PC-3 (cell line): Measurements from ENCODE around the gene TEX51. TPM values are rescaled to one million over a fixed set of nuclear protein-coding genes. Genes with fewer than 3 reads are reported as not detected.

Source experiments
- ATAC-seq: fragments of 200-7000 bp; cut with Tn5 transposase; 2 replicates; pipeline ENCODE4 v1.9.1; 2020; ENCODE audit warnings: mild to moderate bottlenecking, moderate library complexity
- BruUV-seq: library from RNA; stranded (reverse); fragments of 400-500 nt; replicated peaks from 2 replicates; lab custom pipeline; 2021; lab: Mats Ljungman, UMichigan
- CTCF ChIA-PET: fragments of 300-600 bp; sonication (Branson Sonifier 250); formaldehyde crosslinking; loops from one replicate; lab custom pipeline; 2022; ENCODE audit warnings: antibody characterized with exemption; lab: Charles Lee
- POLR2A ChIA-PET: fragments of 300-600 bp; sonication (Branson Sonifier 250); formaldehyde crosslinking; loops from one replicate; lab custom pipeline; 2022; ENCODE audit warnings: antibody characterized with exemption; ENCODE audit not compliant: unreplicated experiment; lab: Charles Lee
- DNase-seq: peaks from one replicate; pipeline ENCODE4 v3.0.0-alpha.2; 2015
- H2AFZ ChIP-seq: fragments of 300-600 bp; sonication (generic); 2 replicates; pipeline ENCODE4 v1.6.0; 2016; ENCODE audit warnings: antibody characterized with exemption, low read length
- H3F3A ChIP-seq: fragments of 300-600 bp; sonication (generic); one replicate; pipeline ENCODE4 v1.6.0; 2017; ENCODE audit warnings: antibody characterized with exemption, low read length, control low read depth, mild to moderate bottlenecking; ENCODE audit not compliant: unreplicated experiment
- H3K27ac ChIP-seq: fragments of 300-600 bp; sonication (generic); 2 replicates; pipeline ENCODE4 v1.5.1; 2016; ENCODE audit warnings: mild to moderate bottlenecking, low read length
- H3K27me3 ChIP-seq: fragments of 300-600 bp; sonication (generic); 2 replicates; pipeline ENCODE4 v1.6.1; 2016; ENCODE audit warnings: low read length, mixed read lengths
- H3K36me3 ChIP-seq: fragments of 300-600 bp; sonication (generic); 2 replicates; pipeline ENCODE4 v1.6.1; 2016; ENCODE audit warnings: low read depth, mixed run types, low read length, mixed read lengths
- H3K4me1 ChIP-seq: fragments of 300-600 bp; sonication (generic); 2 replicates; pipeline ENCODE4 v1.5.1; 2016; ENCODE audit warnings: low read length; ENCODE audit not compliant: insufficient read depth
- H3K4me2 ChIP-seq: fragments of 300-600 bp; sonication (generic); 2 replicates; pipeline ENCODE4 v1.6.0; 2016; ENCODE audit warnings: low read length
- H3K4me3 ChIP-seq: fragments of 300-600 bp; sonication (generic); 2 replicates; pipeline ENCODE4 v1.5.1; 2016; ENCODE audit warnings: mild to moderate bottlenecking, low read length, mixed read lengths
- H3K79me2 ChIP-seq: fragments of 300-600 bp; sonication (generic); 2 replicates; pipeline ENCODE4 v1.6.1; 2017; ENCODE audit warnings: low read length, mixed read lengths
- H3K9ac ChIP-seq: fragments of 300-600 bp; sonication (generic); 2 replicates; pipeline ENCODE4 v1.6.0; 2016; ENCODE audit warnings: mild to moderate bottlenecking, low read length
- H3K9me2 ChIP-seq: fragments of 300-600 bp; sonication (generic); replicated peaks from 2 replicates; pipeline ENCODE4 v1.6.1; 2016; ENCODE audit warnings: mixed run types, low read length, mixed read lengths
- H3K9me3 ChIP-seq: fragments of 300-600 bp; sonication (generic); 2 replicates; pipeline ENCODE4 v1.6.1; 2016; ENCODE audit warnings: low read length, mixed read lengths
- H4K20me1 ChIP-seq: fragments of 300-600 bp; sonication (generic); 2 replicates; pipeline ENCODE4 v1.6.1; 2016; ENCODE audit warnings: low read length, mixed read lengths
- CTCF ChIP-seq: fragments of 300-600 bp; sonication (generic); conservative IDR thresholded peaks from 2 replicates; pipeline ENCODE4 v1.5.1; 2017; ENCODE audit warnings: antibody characterized with exemption, low read depth, mild to moderate bottlenecking, low read length
- EZH2 ChIP-seq: fragments of 300-600 bp; sonication (generic); IDR thresholded peaks from one replicate; pipeline ENCODE4 v1.6.1; 2017; ENCODE audit warnings: antibody characterized with exemption, mild to moderate bottlenecking, low read length; ENCODE audit not compliant: unreplicated experiment
- EZH2phosphoT487 ChIP-seq: fragments of 300-600 bp; sonication (generic); IDR thresholded peaks from 2 replicates; pipeline ENCODE4 v1.6.1; 2018; ENCODE audit warnings: mild to moderate bottlenecking, antibody characterized with exemption, low read length, borderline replicate concordance
- intact Hi-C: fragments of 100-400 bp; cut with micrococcal nuclease; formaldehyde crosslinking; loops from 2 replicates; pipeline ENCODE4 v1.9.0; 2023
- total RNA-seq: library from RNA; depleted of rRNA; stranded (reverse); fragments of >200 nt; gene quantifications from 2 replicates; pipeline ENCODE4 v1.2.3, GENCODE V29; 2014

TEX51 gene
- total RNA-seq, 1 experiment from 2014 or later: not detected

- no peaks in the 10 kb centered on the region for H3K9me3 ChIP-seq
- no peaks in the 10 kb centered on the region for H3K79me2 ChIP-seq
- intact Hi-C loops: no loop called here
- H3K4me3 ChIP-seq: no peak overlapping the region
- ATAC-seq (no peak), DNase-seq (no peak)
- H3K4me1 ChIP-seq: no peaks in the 10 kb centered on the region
- no peaks in the 10 kb centered on the region for H3K36me3 ChIP-seq
- no peak overlapping the region for H3K27ac ChIP-seq
- H3K9ac ChIP-seq: no peak overlapping the region
- H3K4me2 ChIP-seq: no peak overlapping the region
- no peaks in the 10 kb centered on the region for H3F3A ChIP-seq
- POLR2A ChIA-PET: no interaction called here
- no peaks in the 10 kb centered on the region for H3K9me2 ChIP-seq
- H2AFZ ChIP-seq: no peak overlapping the region
- H4K20me1 ChIP-seq: no peaks in the 10 kb centered on the region
- H3K27me3 ChIP-seq: peaks cover 31% of the 10 kb centered on the region
- no TSS peak for BruUV-seq
- CTCF ChIA-PET: no interaction called here
- no peak for TF ChIP-seq EZH2
- TF ChIP-seq EZH2phosphoT487: no peak
- no peak for TF ChIP-seq CTCF
Observed at GRCh38 chr2:126852361-126852760, 46.3 kb upstream of the TEX51 start.

DNA sequence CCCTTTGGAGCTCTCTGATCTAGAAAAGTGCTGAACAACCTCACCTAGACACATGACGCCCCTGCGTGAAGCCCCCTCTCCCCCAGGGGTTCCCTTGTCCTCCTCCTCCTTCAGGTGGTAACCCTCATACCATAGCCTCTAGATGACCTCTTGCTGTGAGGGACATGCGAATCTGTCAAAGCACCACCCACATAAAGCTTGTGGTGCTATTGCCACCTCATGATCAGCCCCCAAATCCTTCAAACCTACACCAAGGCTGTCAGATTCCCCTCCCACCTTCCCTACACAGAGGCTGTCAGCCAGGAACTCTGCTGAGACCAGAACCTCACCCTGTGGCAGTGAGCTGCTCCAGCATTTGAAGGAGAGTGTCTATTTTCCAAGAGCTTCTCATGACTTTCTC lies 43.1 kb upstream of the TEX51 start:
- no peaks in the 10 kb centered on the region for H3K79me2 ChIP-seq
- POLR2A ChIA-PET: no interaction called here

More for the DNA sequence above, 43.1 kb upstream of the TEX51 start:
- H3K4me2 ChIP-seq: no peak overlapping the region
- 0 out of 2 replicates have a peak, but pooled peaks cover 5% of the 10 kb centered on the region for H3K27me3 ChIP-seq
- no peaks in the 10 kb centered on the region for H3F3A ChIP-seq
- no TSS peak for BruUV-seq
- H4K20me1 ChIP-seq: no peaks in the 10 kb centered on the region
- no peak overlapping the region for H3K9ac ChIP-seq
- TF ChIP-seq EZH2 (no peak), CTCF (no peak), EZH2phosphoT487 (no peak)
- no peaks in the 10 kb centered on the region for H3K9me3 ChIP-seq
- ATAC-seq: no peak
- CTCF ChIA-PET: no interaction called here
- no peaks in the 10 kb centered on the region for H3K36me3 ChIP-seq
- no peaks in the 10 kb centered on the region for H3K9me2 ChIP-seq
- intact Hi-C loops: no loop called here
- no peak overlapping the region for H3K27ac ChIP-seq
- H3K4me3 ChIP-seq: no peak overlapping the region
- DNase-seq: no peak
- H2AFZ ChIP-seq: no peak overlapping the region
- no peaks in the 10 kb centered on the region for H3K4me1 ChIP-seq
